Measurements from ENCODE around the gene PSTPIP1.

GRCh38 chr15:77019521-77020331, 24.8 kb downstream of the PSTPIP1 start:
- TF ChIP-seq EZH2 (conservative IDR thresholded peaks at IDR 0.05; ENCODE audit: low read depth, low read length), result no peak
- no peak for TF ChIP-seq SOX6 (IDR thresholded peaks at IDR 0.05)
- TF ChIP-seq SOX6 (CRISPR knock-in tag; IDR thresholded peaks at IDR 0.05), result no peak
- TF ChIP-seq POLR2AphosphoS5 (IDR thresholded peaks at IDR 0.05; ENCODE audit: low read depth, low read length), result no peak
- TF ChIP-seq USF2 (IDR thresholded peaks at IDR 0.05; ENCODE audit: low read depth, low read length), result no peak
- TF ChIP-seq USF2 (CRISPR knock-in tag; IDR thresholded peaks at IDR 0.05; ENCODE audit: borderline replicate concordance), result no peak
- no peak for TF ChIP-seq ZNF546 (CRISPR knock-in tag; conservative IDR thresholded peaks at IDR 0.05)
- no peak for TF ChIP-seq ELK4 (CRISPR knock-in tag; IDR thresholded peaks at IDR 0.05; ENCODE audit: borderline replicate concordance)
- no peak for TF ChIP-seq ELF4 (CRISPR knock-in tag; IDR thresholded peaks at IDR 0.05; ENCODE audit: borderline replicate concordance)

All from HepG2 (cell line).